Measurements from ENCODE around the gene GCFC2. TPM values are rescaled to one million over a fixed set of nuclear protein-coding genes. Genes with fewer than 3 reads are reported as not detected.

GCFC2 gene
- total and polyA plus RNA-seq, 9 of the 15 experiments (the other 6 are each of a cell fraction or from before 2014, with no cell fraction given), result 10.5 to 40.6 (median 23.0) TPM

DNA sequence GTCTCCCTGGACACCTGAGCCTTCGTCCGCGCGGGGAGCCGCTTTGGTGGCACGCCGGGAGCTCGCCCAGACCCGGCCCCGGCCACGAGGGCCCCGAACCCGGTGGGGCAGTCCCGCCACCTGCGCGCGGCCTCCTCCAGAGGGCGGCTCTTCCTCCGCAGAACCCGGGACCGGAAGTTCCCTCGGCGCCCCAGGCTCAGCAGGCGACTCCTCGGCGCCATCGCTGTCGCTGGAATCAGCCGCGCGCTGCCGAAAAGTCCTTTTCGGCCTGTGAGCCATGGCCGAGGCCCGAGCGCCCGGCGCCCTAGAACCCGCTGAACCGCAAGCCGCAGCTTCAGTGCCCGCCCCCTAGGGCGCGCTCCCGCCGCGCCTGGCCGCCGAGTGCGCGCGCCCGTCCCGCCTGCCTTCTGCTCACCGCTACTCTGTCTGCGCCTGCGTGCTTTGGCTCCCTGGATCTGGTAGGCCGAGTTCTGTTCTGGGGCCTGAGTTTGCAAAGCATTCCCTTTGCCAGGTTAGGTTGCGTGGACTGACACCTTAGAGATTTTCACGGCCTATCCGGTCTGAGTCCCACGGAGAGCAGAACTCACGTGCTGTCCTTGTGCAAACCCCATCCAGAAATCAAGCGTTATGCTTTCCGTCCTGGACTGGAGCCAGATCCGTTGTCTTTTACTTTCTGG is at the start of gene GCFC2 (continued):
- no peak for TF ChIP-seq BRD9 (IDR thresholded peaks at IDR 0.05; ENCODE audit: low read depth, partially characterized antibody)
- TF ChIP-seq THRB (CRISPR knock-in tag; conservative IDR thresholded peaks at IDR 0.05), result no peak
- peak; percentile 93 for TF ChIP-seq GABPA (tag; conservative IDR thresholded peaks at IDR 0.05; ENCODE audit: low read depth)
- TF ChIP-seq RERE (CRISPR knock-in tag; IDR thresholded peaks at IDR 0.05; ENCODE audit: borderline replicate concordance), result peak; percentile 94; the same call in 1 of the 2 replicates
- TF ChIP-seq RNF2 (IDR thresholded peaks at IDR 0.05), result peak; percentile 87
- TF ChIP-seq MXI1 (IDR thresholded peaks at IDR 0.05; ENCODE audit: low read depth, low read length), result no peak
- TF ChIP-seq SIN3B (IDR thresholded peaks at IDR 0.05; ENCODE audit: low read depth), result no peak; the same call in 1 of the 2 replicates
- TF ChIP-seq ZNF197 (CRISPR knock-in tag; IDR thresholded peaks at IDR 0.05; ENCODE audit: low read depth), result no peak
- TF ChIP-seq MCM2 (IDR thresholded peaks at IDR 0.05; ENCODE audit: low read depth), result no peak
- no peak for TF ChIP-seq ZNF133 (CRISPR knock-in tag; IDR thresholded peaks at IDR 0.05)
- TF ChIP-seq IRF2 (CRISPR knock-in tag; IDR thresholded peaks at IDR 0.05), result peak; percentile 87; the same call in 1 of the 2 replicates
- peak; percentile 88 for TF ChIP-seq FIP1L1 (IDR thresholded peaks at IDR 0.05; ENCODE audit: low read depth, low read length, poor library complexity, severe bottlenecking)
- peak; percentile 47; the same call in 1 of the 2 replicates for TF ChIP-seq ZNF24 (IDR thresholded peaks at IDR 0.05)
- TF ChIP-seq SMARCC2 (IDR thresholded peaks at IDR 0.05; ENCODE audit: low read depth), result no peak
- no peak for TF ChIP-seq TAF9B (IDR thresholded peaks at IDR 0.05; ENCODE audit: partially characterized antibody)
- TF ChIP-seq ZNF175 (CRISPR knock-in tag; IDR thresholded peaks at IDR 0.05; ENCODE audit: low read depth), result peak; percentile 63; the same call in 1 of the 2 replicates
- TF ChIP-seq SIN3A (IDR thresholded peaks at IDR 0.05; ENCODE audit: borderline replicate concordance in 2 of 2, control insufficient read depth in 1 of 2, low read depth in 2 of 2, low read length in 2 of 2), result peak in 1 of 2 experiments; percentile 59; a peak in 1 of 4 replicates

Measured in K562 (cell line).